KOPT-K1 (cell line): Measurements from ENCODE around the gene DLG1.

Experiments
- H3K27ac ChIP-seq: fragments of 200-600 bp; sonication (generic); 2 replicates; pipeline ENCODE4 v1.5.1; 2016; ENCODE audit warnings: antibody characterized with exemption, mild to moderate bottlenecking, low read depth, low read length; ENCODE audit not compliant: poor library complexity, severe bottlenecking
- H3K36me3 ChIP-seq: fragments of 200-600 bp; sonication (generic); 2 replicates; pipeline ENCODE4 v1.5.1; 2017; ENCODE audit warnings: antibody characterized with exemption, mild to moderate bottlenecking, low read length, moderate library complexity; ENCODE audit not compliant: insufficient read depth
- H3K9me3 ChIP-seq: fragments of 200-600 bp; sonication (generic); 2 replicates; pipeline ENCODE4 v1.5.1; 2017; ENCODE audit warnings: antibody characterized with exemption, low read length, mild to moderate bottlenecking; ENCODE audit not compliant: insufficient read depth, poor library complexity, severe bottlenecking

DLG1 gene

GRCh38 chr3:197178998-197179397 is 119.4 kb downstream of the DLG1 start:
- no peaks in the 10 kb centered on the region for H3K9me3 ChIP-seq
- H3K27ac ChIP-seq: no peak overlapping the region
- peaks cover 8% of the 10 kb centered on the region; the same call in 1 of the 2 replicates for H3K36me3 ChIP-seq

- H3K36me3 ChIP-seq: peaks cover 13% of the 10 kb centered on the region; the same call in 1 of the 2 replicates
- no peak overlapping the region for H3K27ac ChIP-seq
- no peaks in the 10 kb centered on the region for H3K9me3 ChIP-seq
These were observed 122.9 kb downstream of the DLG1 start for GRCh38 chr3:197175503-197175902.

DNA sequence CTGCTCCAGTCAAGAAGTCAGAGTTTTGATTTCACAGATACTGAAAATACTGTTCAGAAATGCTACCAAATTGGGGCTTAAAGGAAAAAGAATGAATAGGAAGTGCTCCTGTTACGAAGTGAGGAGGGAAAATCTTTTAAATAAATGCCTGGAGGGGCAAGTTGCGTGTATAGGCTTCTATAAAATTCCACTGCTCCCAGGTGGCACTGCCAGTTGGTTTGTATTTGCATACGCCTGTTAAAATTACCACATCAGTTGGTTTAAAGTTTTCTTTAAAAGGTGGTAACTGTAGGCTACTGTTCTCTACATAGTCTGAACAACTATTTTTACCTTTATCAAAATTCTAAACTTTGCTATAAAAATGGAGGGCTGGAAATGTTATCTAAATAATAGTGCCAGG is 123.5 kb downstream of the DLG1 start:
- no peaks in the 10 kb centered on the region for H3K9me3 ChIP-seq
- no peak overlapping the region for H3K27ac ChIP-seq
- H3K36me3 ChIP-seq: peaks cover 13% of the 10 kb centered on the region; the same call in 1 of the 2 replicates

DNA sequence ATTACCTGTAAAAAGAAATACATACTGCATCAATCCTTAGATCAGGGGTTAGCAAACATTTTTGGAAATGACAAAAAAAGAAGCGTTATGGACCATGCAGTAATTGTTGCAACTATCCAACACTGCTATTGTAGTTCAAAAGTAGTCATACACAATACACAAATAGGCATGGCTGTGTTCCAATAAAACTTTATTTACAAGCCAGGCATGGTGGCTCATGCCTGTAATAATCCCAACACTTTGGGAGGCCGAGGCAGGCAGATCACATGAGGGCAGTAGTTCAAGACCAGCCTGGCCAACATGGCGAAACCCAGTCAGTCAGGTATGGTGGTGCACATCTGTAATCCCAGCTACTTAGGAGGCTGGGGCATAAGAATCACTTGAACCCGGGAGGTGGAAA is 124.8 kb downstream of the DLG1 start:
- Histone ChIP-seq H3K36me3 (peaks cover 13% of the 10 kb centered on the region; the same call in 1 of the 2 replicates), H3K27ac (no peak overlapping the region), H3K9me3 (no peaks in the 10 kb centered on the region)

GRCh38 chr3:197171481-197172067 is 126.8 kb downstream of the DLG1 start:
- Histone ChIP-seq H3K36me3 (peaks cover 4% of the 10 kb centered on the region; the same call in 1 of the 2 replicates), H3K27ac (no peak overlapping the region), H3K9me3 (no peaks in the 10 kb centered on the region)

DNA sequence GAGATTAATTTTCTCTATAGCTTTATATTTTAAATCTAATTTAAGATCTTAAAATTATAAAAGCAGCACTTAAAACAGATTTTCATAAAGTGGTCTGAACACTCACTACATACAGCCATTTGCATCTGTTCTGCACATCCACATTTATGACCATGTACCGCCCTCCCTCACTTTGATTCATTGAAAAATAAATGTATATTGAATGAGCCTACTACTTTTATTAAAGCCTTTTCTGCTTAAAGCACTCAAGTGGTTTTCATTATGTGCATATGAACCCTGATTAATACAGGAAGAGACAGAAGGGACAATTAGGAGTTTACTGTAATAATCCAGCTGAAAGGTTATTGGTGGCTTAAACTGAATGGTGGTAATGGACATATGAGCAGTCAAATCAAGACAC is 129.4 kb downstream of the DLG1 start:
- H3K9me3 ChIP-seq: no peaks in the 10 kb centered on the region
- H3K27ac ChIP-seq: no peak overlapping the region
- H3K36me3 ChIP-seq: peaks cover 8% of the 10 kb centered on the region; the same call in 1 of the 2 replicates

DNA sequence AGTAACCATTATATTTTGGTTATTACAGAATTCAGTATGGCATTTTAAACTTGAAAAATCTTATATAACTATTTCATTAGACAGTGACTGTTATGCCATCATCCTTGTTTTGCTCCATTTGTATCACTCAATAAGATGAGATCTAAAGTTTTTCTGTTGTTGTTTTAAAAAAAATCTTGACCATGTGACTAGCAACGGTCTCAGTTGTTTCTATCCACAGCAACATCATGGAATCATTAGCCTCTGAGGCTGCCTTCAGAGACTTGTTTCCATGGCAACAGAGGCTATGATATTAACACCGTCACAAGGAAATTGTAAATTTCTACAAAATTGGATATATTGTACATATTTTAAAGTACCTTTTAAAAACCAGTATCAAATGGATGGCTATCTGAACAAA is 129.8 kb downstream of the DLG1 start:
- Histone ChIP-seq H3K36me3 (peaks cover 7% of the 10 kb centered on the region; the same call in 1 of the 2 replicates), H3K9me3 (no peaks in the 10 kb centered on the region), H3K27ac (no peak overlapping the region)

DNA sequence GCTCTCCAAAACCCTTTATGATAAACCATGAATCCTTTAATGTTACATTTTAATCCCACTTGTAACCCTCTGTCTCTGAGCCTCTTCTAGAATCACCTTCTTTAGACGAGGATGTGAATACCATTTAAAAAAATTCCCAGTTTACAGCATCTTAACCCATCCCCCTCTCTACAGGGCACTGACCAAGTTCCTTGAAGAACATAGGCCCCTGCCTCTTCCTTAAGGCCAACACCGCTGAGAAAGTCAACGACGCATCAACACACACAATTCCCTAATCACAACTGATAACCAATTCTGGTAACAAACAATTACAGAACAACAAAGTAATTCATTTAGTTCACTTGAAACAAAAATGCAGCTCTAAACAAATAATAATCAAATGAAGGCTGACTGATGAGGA is 130.3 kb downstream of the DLG1 start:
- H3K36me3 ChIP-seq: peaks cover 3% of the 10 kb centered on the region; the same call in 1 of the 2 replicates
- H3K9me3 ChIP-seq: no peaks in the 10 kb centered on the region
- no peak overlapping the region for H3K27ac ChIP-seq

- no peaks in the 10 kb centered on the region for H3K9me3 ChIP-seq
- H3K27ac ChIP-seq: no peak overlapping the region
- peaks cover 3% of the 10 kb centered on the region; the same call in 1 of the 2 replicates for H3K36me3 ChIP-seq
These were observed 130.9 kb downstream of the DLG1 start for GRCh38 chr3:197167549-197167948.

- no peak overlapping the region for H3K27ac ChIP-seq
- H3K36me3 ChIP-seq: peaks cover 3% of the 10 kb centered on the region; the same call in 1 of the 2 replicates
- no peaks in the 10 kb centered on the region for H3K9me3 ChIP-seq
These were observed 132.5 kb downstream of the DLG1 start for GRCh38 chr3:197165890-197166289.

DNA sequence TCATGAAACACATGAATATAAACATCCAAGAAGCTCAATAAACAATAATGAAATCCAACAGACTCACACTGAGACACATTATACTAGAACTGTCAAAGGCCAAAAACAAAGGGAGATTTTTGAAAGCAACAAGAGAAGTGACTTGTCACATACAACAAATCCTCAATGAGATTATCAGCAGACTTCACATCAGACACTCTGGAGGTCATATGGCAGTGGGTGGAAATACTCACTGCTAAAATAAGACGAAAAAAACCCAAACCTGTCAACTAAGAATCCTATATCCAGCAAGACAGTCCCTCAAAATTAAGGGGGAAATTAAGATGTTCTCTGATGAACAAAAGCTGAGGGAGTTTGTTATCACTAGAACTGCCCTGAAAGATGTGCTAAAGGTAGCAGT is 143.4 kb downstream of the DLG1 start:
- no peak overlapping the region for H3K27ac ChIP-seq
- H3K9me3 ChIP-seq: peaks cover 36% of the 10 kb centered on the region
- H3K36me3 ChIP-seq: peaks cover 20% of the 10 kb centered on the region; the same call in 1 of the 2 replicates

DNA sequence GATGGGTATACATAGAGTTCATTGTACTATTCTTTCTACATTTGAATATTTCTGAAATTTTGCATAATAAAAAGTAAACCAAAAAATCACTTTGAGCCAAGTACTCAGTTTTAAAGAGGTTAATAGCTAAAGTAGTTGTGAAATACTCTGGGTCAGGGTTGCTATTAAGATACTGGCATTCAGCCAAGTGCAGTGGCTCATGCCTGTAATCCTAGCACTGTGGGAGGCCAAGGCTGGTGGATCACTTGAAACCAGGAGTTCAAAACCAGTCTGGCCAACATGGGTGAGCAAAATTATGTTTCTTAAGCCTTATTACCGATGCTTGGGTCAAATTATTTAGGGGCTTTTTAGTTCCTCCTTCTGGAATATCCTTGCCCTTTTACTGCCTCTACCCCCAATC is 146.8 kb downstream of the DLG1 start:
- no peak overlapping the region for H3K27ac ChIP-seq
- peaks cover 19% of the 10 kb centered on the region for H3K9me3 ChIP-seq
- H3K36me3 ChIP-seq: peaks cover 17% of the 10 kb centered on the region; the same call in 1 of the 2 replicates

DNA sequence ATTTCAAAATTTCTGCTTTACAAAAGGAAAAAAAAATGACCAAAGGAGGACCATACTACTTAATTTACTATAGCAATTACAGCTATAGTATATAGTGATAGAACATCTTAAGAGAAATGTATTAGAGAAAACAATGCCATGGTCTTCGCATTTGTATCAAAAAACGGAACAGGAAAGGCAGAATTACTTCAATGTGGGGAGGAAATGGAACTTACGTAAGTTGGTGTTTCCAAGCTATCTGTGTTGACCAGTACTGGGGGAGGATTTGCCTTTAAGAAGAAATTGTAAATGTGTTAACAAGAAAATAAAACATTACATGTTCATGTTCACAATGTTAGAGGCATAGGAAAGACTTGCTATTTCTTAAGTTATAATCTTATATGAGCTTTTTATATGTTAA is 148.9 kb downstream of the DLG1 start:
- H3K27ac ChIP-seq: no peak overlapping the region
- peaks cover 2% of the 10 kb centered on the region for H3K9me3 ChIP-seq
- 0 out of 2 replicates have a peak, but pooled peaks cover 8% of the 10 kb centered on the region for H3K36me3 ChIP-seq

DNA sequence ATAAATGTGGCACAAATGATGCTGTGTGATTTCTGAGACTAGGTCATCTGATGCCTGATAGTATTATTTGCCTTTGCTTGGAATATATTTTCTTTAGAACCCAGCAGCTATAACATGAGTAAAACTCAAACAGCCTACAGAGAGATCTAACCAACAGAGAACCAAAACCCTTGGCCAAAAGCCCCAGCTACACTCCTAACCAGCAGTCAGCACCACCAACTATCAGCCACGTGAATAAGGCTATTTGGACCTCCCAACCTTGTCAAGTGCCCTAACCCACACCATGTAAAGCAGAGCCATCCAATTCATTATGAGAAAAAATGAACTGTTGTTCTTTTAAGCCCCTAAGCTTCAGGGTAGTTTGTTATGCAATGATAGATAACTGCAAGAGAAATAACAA is 154.2 kb downstream of the DLG1 start:
- Histone ChIP-seq H3K27ac (no peak overlapping the region), H3K9me3 (no peaks in the 10 kb centered on the region), H3K36me3 (peaks cover 23% of the 10 kb centered on the region)

GRCh38 chr3:197139586-197139985 is 158.8 kb downstream of the DLG1 start:
- peaks cover 16% of the 10 kb centered on the region for H3K9me3 ChIP-seq
- peaks cover 52% of the 10 kb centered on the region for H3K36me3 ChIP-seq
- H3K27ac ChIP-seq: no peak overlapping the region

DNA sequence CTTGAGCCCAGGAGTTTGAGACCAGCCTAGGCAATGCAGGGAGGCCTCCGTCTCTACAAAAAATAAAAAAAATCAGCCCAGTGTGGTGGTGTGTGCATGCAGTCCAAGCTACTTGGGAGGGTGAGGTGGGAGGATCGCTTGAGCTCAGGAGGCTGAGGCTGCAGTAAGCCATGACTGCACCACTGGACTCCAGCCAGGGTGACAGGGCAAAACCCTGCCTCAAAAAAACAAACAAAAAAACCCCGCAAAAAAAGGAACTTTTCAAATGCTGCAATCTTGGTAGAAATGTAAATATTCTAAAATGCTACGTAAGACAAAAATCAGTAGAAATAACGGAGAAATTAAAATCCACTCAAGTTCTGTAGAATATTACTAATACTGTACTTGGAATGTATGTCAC is 160.7 kb downstream of the DLG1 start:
- Histone ChIP-seq H3K27ac (no peak overlapping the region), H3K36me3 (peaks cover 70% of the 10 kb centered on the region)

More for the DNA sequence above, 160.7 kb downstream of the DLG1 start:
- peaks cover 18% of the 10 kb centered on the region for H3K9me3 ChIP-seq
